ENCODE results near the gene PSMB4. TPM values are rescaled to one million over a fixed set of nuclear protein-coding genes. Genes with fewer than 3 reads are reported as not detected.

The PSMB4 gene
- total RNA-seq, 1 experiment from 2014 or later, result 411 TPM

DNA sequence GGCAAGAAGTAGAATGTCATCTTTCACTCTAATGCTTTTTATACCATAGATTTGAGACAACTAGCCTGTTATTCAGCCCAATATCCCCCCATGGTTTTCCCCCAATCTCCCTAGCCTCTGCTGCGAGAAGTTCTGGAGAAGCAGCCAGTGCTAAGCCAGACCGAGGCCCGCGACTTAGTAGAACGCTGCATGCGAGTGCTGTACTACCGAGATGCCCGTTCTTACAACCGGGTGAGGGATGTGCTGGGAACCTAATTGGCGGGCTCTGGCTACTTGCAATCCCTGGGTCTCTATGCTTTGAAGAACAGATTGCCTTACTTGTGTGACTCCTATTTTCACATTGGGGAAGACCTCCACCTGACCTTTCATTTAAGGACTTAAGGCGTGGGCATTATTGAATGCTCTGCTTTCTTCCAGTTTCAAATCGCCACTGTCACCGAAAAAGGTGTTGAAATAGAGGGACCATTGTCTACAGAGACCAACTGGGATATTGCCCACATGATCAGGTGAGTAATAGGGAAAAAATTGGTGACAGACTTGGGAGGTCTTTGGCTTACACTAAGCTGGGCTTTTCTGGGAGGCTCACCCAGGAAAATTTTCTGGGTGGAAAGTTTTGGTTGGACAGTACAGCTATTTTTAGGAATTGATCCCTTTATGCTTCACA lies 1.9 kb downstream of the PSMB4 start:
- peak; percentile 18 for DNase-seq
- CTCF ChIA-PET, result interaction anchor here (0.6 to 1.2 kb wide), 3 partner anchors 35 to 147 kb away, joined by 3 to 5 read pairs (median 3); partner anchors contain the start of gene PSMD4
- no peaks in the 10 kb centered on the region for H3K27me3 Mint-ChIP-seq (ENCODE audit: unreplicated experiment)
- H3K9me3 Mint-ChIP-seq (ENCODE audit: low read depth, unreplicated experiment), result no peaks in the 10 kb centered on the region
- TF ChIP-seq, protein P1, sequence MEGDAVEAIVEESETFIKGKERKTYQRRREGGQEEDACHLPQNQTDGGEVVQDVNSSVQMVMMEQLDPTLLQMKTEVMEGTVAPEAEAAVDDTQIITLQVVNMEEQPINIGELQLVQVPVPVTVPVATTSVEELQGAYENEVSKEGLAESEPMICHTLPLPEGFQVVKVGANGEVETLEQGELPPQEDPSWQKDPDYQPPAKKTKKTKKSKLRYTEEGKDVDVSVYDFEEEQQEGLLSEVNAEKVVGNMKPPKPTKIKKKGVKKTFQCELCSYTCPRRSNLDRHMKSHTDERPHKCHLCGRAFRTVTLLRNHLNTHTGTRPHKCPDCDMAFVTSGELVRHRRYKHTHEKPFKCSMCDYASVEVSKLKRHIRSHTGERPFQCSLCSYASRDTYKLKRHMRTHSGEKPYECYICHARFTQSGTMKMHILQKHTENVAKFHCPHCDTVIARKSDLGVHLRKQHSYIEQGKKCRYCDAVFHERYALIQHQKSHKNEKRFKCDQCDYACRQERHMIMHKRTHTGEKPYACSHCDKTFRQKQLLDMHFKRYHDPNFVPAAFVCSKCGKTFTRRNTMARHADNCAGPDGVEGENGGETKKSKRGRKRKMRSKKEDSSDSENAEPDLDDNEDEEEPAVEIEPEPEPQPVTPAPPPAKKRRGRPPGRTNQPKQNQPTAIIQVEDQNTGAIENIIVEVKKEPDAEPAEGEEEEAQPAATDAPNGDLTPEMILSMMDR (IDR thresholded peaks at IDR 0.05; ENCODE audit: unreplicated experiment), result no peak
- no TSS peak for BruUV-seq (replicated peaks)
- peaks cover 73% of the 10 kb centered on the region for H3K36me3 Mint-ChIP-seq (ENCODE audit: insufficient read depth, unreplicated experiment)
- peaks cover 33% of the 10 kb centered on the region for H3K4me1 Mint-ChIP-seq (ENCODE audit: low read depth, unreplicated experiment)
- peak overlapping the region; percentile 99 for H3K27ac Mint-ChIP-seq (ENCODE audit: unreplicated experiment)
- intact Hi-C loops (cut with micrococcal nuclease; ENCODE audit: unreplicated experiment), result no loop called here
- peak overlapping the region; percentile 99 for H3K4me3 Mint-ChIP-seq (ENCODE audit: low read depth, unreplicated experiment)

DNA sequence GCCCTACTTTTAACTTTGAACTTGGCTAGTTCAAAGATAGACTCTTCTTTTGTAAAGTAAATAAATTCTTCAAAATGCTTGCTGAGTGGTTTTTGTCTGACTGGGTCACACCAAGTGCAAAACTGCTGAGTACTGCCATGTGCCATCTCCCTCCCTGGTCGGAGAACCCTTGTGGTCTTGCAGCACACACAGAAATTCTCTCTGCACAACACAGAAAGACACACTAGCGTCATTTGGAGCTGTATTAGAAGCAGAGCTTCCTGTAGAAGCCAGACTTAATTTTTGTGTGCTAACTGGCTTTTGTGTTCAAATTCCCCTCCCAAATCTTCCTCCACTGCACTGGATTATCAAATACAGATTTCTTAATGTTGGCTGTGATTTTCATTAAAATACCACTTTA lies 2.5 kb downstream of the PSMB4 start:
- BruUV-seq (replicated peaks), result no TSS peak
- Mint-ChIP-seq H3K4me3 (ENCODE audit: low read depth, unreplicated experiment) (peak overlapping the region; percentile 99), H3K4me1 (ENCODE audit: low read depth, unreplicated experiment) (peaks cover 33% of the 10 kb centered on the region), H3K27ac (ENCODE audit: unreplicated experiment) (peak overlapping the region; percentile 99), H3K27me3 (ENCODE audit: unreplicated experiment) (no peaks in the 10 kb centered on the region), H3K36me3 (ENCODE audit: insufficient read depth, unreplicated experiment) (peaks cover 75% of the 10 kb centered on the region), H3K9me3 (ENCODE audit: low read depth, unreplicated experiment) (no peaks in the 10 kb centered on the region)
- TF ChIP-seq, protein P1 (IDR thresholded peaks at IDR 0.05; ENCODE audit: unreplicated experiment), result no peak
- DNase-seq, result no peak
- CTCF ChIA-PET, result interaction anchor here (1.2 kb wide), 1 partner anchor 101 kb away, joined by 5 read pairs; no protein-coding TSS in a partner anchor
- intact Hi-C loops (cut with micrococcal nuclease; ENCODE audit: unreplicated experiment), result no loop called here

DNA sequence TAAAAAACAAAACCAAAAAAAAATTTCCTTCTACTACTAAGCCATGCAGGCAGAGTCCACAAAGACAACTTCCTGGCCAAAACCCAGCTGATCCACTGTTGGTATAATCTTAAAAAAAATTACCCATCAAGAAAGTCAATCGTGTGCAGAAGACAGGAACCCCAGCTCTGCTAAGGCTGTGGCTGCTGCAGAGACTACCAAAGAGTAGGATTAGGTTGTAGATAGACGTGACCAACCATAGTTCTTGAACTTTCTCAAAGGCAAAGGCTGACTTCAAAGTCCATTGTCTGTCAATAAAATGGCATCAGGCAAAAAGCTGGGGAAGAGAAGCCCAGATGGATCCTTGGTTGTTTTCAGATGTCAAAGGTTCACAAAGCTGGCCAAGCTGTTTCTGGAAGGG lies 3.4 kb downstream of the PSMB4 start:
- H3K36me3 Mint-ChIP-seq (ENCODE audit: insufficient read depth, unreplicated experiment), result peaks cover 84% of the 10 kb centered on the region
- no peak for DNase-seq
- H3K9me3 Mint-ChIP-seq (ENCODE audit: low read depth, unreplicated experiment), result no peaks in the 10 kb centered on the region
- TF ChIP-seq, protein P1 (IDR thresholded peaks at IDR 0.05; ENCODE audit: unreplicated experiment), result no peak
- no TSS peak for BruUV-seq (replicated peaks)
- no peaks in the 10 kb centered on the region for H3K27me3 Mint-ChIP-seq (ENCODE audit: unreplicated experiment)
- intact Hi-C loops (cut with micrococcal nuclease; ENCODE audit: unreplicated experiment), result no loop called here
- peaks cover 33% of the 10 kb centered on the region for H3K4me1 Mint-ChIP-seq (ENCODE audit: low read depth, unreplicated experiment)
- CTCF ChIA-PET, result interaction anchor here (1.2 kb wide), 1 partner anchor 102 kb away, joined by 5 read pairs; no protein-coding TSS in a partner anchor
- H3K27ac Mint-ChIP-seq (ENCODE audit: unreplicated experiment), result peak overlapping the region; percentile 67
- H3K4me3 Mint-ChIP-seq (ENCODE audit: low read depth, unreplicated experiment), result no peak overlapping the region

DNA sequence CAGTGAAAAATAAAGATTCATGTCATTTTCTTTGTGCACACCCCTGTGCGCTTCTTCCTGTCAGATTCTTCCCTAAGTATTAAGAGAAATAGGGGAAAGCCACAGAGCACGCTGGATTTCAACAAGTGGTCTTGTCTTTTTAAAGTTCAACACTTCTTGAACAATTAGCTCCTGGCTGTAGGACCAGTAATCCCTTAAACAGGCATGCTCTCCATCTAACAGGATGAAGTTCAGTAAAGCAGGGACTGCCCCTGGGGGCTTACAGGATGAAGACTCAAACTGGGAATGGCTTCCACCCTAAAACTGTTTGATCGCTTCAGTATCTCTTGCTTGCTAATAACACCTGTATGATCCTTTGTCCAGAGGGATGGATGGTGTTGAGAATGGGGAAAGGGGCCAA lies 4.2 kb downstream of the PSMB4 start:
- Mint-ChIP-seq H3K9me3 (ENCODE audit: low read depth, unreplicated experiment) (no peaks in the 10 kb centered on the region), H3K36me3 (ENCODE audit: insufficient read depth, unreplicated experiment) (peaks cover 88% of the 10 kb centered on the region), H3K4me3 (ENCODE audit: low read depth, unreplicated experiment) (no peak overlapping the region), H3K27me3 (ENCODE audit: unreplicated experiment) (no peaks in the 10 kb centered on the region), H3K4me1 (ENCODE audit: low read depth, unreplicated experiment) (peaks cover 33% of the 10 kb centered on the region), H3K27ac (ENCODE audit: unreplicated experiment) (no peak overlapping the region)
- TF ChIP-seq, protein P1 (IDR thresholded peaks at IDR 0.05; ENCODE audit: unreplicated experiment), result no peak
- intact Hi-C loops (cut with micrococcal nuclease; ENCODE audit: unreplicated experiment), result no loop called here
- DNase-seq, result no peak
- no TSS peak for BruUV-seq (replicated peaks)
- CTCF ChIA-PET, result interaction anchor here (0.6 kb wide), 2 partner anchors 25 to 79 kb away, joined by 4 to 7 read pairs; no protein-coding TSS in a partner anchor

Measured in Calu3 (cell line).